Activated CD4-positive, alpha-beta T cell treated with anti-CD3 and anti-CD28 coated beads, Interleukin-2, amount 50 U/mL, for 4 hours (primary cell): Measurements from ENCODE around the gene RPS8.
"Not testable (repeated sequence)": the region's sequence is repeated elsewhere in the genome, so short reads cannot be mapped to it uniquely, and the experiment has no call there.

Experiments
- DNase-seq, 2 experiments: peaks; one replicate each; pipeline ENCODE4 v3.0.0-alpha.2; 2020

Gene RPS8

DNA sequence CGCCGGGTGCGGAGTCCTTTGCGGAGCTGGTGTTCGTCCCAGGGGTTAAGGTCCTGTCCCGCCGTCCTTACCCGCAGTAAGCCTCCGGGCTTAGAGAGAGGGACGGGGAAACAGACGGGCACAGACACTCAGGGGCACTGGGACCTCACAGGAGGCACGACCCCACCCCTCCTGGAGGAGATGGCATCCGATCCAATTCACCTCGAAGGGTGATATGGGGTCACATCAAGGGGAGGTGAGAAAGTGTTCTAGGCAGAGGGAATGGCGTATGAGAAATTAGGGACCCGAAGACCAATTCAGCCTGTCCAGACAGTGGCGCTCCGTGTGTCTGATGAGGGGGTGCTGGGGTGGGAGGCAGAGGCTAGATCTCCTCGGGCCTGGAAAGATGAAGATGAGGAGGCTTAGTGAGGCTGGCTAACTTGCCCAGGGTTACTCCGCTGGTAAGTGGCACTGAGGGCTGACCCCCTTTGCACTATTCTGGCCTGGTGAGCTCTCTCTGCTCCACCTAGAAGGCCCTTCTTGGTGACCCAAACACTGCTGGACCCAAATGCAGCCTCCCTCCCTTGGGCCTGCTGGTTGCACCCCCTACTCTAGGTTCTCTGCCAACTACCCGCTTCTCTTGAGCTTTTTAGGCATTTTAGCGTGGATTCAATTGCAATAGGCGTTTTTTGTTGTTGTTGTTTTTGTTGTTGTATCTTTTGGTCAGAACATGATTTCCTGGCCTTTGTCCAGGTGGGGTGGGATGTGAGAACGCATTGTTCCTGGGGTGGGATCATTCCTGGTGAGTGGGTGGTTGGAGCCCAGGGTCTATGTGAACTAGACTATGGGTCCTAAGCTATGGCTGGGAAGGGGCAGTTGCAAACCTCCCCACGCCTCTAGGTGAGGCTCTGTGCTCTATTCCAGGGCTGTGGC lies 45.2 kb downstream of the RPS8 start:
- DNase-seq, result no peak

- DNase-seq, result no peak
These were observed 45.9 kb downstream of the RPS8 start for GRCh38 chr1:44821240-44821715.

GRCh38 chr1:44822131-44822701 lies 46.9 kb downstream of the RPS8 start:
- no peak for DNase-seq

GRCh38 chr1:44822981-44823451 lies 47.7 kb downstream of the RPS8 start:
- DNase-seq, result no peak

GRCh38 chr1:44824392-44824791 lies 49.1 kb downstream of the RPS8 start:
- DNase-seq, result not testable (repeated sequence)

DNA sequence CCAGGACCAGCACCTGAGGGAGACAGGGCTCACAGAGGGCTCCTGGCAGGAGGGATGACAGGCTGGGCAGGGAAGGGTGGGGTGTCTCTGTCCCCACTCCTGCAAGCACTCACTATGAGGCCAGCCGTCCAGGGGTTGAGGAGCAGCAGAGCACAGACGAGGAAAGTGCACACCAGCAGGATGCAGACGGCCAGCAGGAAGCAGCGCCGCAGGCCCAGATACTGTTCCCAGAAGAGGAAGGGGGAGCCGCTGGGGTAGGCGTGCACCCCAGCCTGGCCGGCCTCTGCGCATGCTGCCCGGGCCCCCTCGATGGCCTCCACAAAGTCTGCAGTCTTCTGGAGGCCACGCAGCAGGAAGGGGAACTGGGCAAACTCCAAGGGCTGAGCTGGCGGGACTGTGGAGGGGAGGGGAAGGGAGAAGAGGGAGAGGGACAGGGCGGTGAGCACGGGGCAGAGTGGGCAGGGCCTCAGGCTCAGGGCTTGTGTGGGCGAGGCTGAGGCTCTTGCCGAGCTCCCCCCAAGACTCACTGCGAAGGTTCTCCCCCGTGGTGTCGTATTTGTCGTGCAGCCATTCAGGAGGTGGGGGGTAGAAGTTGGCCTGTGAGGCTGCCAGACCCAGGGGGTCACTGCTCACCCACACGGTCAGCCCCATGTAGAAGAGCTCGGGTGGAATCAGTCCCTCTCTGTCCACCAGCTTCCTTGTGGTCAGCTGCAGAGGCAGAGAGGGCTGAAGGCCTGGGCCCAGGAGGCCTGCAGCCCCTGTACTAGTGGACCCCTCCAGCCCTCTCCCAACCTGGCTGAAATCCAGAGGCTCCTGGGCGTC lies 51.2 kb downstream of the RPS8 start:
- no peak for DNase-seq

DNA sequence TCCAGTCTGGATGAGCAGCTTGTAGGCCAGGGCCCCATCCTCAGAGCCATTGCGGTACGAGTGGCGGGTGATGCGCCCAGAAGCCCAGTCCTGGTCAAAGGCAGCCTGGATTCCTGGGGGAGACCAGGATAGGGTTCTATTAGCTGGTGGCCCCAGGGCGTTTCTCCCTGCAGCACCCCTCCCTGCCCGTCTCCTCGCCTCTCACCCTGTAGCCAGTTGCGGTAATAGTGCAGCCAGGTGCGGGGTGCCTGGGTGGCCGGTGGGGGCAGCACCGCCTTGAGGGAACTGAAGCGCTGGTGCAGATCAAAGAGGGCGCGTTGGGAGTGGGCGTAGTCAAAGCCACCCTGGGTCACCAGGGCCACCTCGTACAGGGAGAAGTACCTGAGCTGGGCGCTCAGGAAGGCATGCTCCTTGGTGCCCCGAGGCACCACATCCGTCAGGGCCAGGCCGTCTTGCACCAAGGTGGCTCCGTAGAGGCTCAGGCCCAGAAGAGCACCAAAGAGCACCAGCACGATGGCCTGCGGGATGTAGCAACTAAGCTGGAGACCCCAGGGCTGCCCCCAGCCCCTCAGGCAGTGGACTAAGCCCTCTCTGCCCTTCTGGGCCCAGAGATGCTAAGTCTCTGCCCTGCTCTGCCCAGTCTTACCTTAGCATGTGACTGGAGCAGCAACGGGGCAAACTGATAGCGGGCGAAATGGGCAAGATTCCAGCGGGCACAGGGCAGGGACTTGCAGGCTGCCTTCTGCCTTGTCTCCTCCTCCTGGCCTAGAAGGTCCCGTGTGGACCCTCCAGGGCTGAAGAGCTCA lies 52.1 kb downstream of the RPS8 start:
- no peak for DNase-seq

GRCh38 chr1:44828003-44828651 lies 52.8 kb downstream of the RPS8 start:
- no peak for DNase-seq
